GM19238 (cell line): ENCODE results near the gene AGTPBP1.

Experiments
- DNase-seq: peaks from one replicate; pipeline ENCODE4 v3.0.0; 2011; ENCODE audit warnings: low spot score; ENCODE audit not compliant: insufficient read length

Gene AGTPBP1

DNA sequence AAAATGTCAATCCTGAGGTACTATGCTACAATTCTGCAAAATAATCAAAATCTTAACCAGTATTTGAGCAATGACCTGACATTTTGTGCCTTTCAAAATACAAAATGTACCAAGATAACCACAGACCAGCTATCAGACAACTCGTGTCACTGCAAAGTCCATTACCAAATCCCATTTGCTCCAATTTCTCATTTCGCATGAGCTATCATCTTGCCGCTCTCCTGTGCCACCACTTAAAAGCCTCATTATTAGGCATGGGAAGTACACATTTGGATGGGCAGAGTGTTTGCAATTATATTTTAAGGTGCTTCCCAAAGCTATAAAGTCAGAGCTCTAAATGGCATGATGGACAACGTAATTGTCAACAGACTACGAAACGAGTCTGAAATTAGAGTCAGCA lies 205.2 kb downstream of the AGTPBP1 start:
- DNase-seq = no peak

DNA sequence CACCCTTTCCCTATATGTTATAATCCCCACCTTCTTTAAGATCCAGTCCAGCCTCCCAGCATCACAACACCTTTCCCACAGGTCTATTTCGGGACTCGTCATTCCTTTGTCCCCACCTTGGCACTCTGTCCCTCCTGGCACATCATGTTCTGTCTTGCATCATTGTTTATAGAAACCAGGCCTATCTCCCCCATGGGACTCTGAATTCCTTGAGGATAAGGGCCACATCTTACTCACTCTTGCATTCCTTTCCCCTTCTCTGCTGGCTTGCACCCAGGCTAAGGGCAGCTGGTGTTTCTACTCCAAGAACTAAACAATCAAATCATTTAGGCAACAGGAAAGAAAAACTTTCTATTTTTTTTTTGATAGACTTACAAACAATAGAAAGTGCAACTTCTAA lies 205.7 kb downstream of the AGTPBP1 start:
- DNase-seq = no peak

DNA sequence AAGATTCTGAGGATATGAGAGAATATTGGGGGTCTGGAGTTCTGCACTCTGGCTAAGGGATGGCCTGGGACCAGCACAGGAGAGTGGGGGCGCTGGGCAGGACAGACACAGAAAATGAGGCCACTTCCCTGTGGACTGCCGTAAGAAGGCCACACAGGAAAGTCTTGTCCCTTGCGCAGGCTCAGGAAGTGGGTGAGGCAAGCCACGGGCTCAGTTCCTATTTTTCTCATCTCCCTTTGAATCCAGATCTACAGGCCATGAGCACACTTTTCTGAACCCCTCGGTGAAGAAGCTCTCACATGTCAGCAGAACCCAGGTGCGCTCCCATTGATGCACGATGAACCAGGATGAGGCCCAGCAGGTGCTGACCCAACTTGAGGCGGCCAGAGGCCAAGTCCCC lies 207.4 kb downstream of the AGTPBP1 start:
- no peak for DNase-seq

DNA sequence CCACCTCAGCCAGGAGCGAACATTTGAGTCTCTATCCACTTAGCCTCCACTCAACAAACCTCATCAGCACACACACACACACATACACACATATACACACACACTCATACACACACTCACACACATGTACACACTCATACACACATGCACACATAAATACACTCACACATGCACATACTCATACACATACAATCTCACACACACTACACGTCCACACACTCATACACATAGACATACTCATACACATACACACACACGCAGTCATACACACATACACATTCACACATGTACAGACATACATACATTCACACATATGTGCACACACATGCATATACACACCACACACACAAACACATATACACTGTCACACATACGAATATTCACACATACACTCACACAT lies 208.2 kb downstream of the AGTPBP1 start:
- DNase-seq = no peak

DNA sequence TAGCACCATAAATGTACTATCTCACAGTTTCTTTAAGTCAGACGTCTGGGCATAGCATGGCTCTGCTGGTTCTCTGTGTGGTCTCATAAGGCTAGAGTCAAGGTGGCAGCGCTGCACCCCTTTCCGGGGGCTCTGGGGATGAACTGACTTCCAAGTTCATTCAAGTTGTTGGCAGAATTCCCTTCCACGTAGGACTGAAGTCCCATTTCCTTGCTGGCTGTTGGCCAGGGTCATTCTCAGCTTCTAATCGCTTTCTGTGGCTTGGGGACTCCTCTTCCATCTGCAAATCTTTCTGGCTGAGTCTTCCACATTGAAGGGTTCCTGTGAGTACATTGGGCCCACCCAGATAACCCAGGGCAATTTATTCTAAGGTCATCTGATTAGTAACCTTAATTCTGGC lies 211.0 kb downstream of the AGTPBP1 start:
- no peak for DNase-seq

DNA sequence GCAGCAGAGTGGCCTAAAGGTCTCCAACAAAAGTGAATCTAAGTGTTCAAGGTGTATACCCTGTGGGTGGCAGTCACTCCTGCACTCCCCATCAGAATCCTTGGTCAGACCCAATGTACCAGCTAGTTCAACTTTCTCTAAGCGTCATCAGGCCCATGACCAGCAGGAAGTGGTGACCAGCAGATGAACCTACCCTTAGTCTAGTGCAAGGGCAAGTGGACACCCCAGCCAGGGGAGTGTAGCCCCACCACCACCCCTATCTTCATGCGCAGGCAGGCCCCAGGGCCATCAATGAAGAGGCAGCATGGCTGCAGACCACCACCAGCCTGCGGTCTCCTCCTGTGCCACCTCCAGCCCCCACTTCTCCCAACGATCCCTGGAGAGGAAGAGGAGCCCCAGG lies 213.1 kb downstream of the AGTPBP1 start:
- DNase-seq = no peak

DNA sequence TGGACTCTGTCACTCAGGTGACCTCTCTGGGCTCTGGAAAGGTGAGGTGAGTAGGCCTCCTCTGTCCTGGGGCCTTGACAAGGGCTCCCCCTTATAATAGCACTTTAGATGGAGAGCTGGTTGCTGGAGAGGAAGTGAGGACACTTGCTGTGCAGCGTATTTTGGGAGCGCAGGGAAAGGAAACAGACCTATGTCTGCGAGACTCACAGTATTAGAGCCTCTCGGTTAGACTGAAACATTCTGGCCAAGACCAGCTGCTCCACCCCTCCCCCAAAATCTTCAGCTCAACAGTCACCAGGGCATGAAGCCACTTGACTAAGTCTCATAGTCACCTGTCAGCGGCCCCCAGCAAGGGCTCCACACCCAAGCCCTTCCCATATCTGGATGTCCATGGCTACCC lies 213.6 kb downstream of the AGTPBP1 start:
- no peak for DNase-seq

DNA sequence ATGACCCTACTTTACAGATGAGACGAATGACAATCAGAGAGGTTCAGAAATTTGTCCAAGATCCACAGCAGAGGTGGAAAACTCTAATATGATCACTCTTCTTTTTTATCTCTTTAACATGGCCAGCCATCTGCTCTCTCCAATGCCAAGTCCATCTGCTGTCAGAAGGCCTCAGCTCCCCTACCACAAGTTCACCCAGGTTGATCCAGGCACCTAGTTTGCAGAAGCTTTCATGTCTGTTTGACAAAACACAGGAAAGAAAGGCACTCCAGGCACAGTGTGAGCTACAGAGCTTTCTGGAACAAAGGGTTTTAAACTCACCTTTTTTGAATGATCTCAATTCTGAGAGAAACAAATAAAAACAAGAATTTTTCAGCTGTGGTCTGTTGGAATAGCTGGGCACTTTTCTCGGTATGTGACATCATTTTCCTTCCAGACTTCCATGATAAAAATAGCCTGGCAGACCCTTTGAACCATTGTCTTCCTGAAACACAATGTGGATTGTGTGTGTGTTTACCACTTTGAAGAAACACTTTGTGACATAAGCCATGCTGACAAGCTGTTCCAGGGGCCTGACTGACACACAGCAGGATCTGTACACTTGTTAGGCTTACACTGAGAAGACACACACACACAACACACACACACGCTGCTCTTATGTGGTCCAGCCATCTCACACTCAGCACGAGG lies 214.3 kb downstream of the AGTPBP1 start:
- DNase-seq = no peak

DNA sequence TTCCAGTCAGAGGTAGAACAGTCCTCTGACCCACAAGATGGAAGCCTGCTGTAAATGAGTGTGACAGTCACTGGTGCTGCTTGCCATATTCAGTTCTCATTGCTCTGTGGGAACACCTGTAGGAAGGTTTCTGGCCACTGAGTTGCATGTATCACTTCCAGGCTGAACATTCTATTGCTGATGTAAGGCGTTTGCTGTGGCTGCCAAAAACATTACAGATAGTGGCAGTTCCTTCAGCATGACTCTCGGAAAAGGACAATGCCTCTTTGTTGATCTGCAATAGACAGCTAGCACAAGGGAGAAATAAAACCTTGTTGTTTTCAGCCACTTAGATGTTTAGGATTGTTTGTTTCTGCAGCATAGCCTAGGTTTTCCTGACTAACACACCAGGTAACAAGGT lies 217.2 kb downstream of the AGTPBP1 start:
- no peak for DNase-seq

DNA sequence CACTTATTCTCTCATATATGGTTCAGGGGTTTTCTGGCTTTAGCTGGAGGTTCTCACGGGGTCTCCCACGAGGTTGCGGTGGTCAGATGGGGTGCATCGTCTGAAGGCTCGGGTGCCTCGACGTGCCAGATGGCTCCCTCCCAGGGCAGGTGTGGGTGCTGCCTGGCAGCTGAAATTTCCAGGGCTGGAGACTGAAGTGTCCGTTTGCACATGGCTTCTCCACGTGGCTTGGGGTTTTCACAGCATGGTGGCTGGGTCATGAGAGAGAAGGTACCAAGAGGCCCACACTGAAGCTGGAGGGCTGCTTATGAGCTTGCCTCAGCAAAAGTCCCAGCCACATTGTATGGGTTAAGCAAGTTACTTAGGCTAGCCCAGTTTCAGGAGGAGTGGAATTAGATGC lies 218.6 kb downstream of the AGTPBP1 start:
- no peak for DNase-seq

DNA sequence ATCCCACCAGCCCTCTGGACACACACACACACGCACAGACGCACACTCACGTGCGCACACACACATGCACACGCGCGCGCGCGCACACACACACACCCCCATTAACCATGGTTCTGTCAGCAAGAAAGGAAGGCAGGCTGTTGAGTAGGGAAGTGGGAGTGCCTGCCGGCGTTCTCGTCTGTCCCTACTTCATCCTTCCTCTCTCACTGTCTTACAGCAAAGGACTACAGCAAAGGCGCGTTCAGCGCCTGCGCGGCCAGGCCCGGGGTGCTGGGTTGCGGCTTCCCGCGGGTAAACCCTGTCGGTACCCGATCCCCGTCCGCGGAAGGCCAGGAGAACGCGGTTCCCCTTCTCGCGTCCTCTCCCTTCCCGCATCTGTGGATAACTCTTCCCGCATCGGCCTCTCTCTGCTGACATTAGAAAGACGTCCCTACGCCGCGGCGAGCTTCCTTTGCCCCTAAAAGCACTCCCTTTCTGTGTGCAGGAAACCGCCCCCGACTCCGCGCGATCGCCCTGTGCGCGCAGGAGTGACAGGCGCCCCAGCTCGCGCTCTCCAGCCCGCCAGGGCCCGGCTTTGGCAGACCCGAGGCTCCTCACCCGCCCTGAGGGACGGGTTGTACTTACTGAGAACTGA lies 219.2 kb downstream of the AGTPBP1 start:
- DNase-seq = no peak

DNA sequence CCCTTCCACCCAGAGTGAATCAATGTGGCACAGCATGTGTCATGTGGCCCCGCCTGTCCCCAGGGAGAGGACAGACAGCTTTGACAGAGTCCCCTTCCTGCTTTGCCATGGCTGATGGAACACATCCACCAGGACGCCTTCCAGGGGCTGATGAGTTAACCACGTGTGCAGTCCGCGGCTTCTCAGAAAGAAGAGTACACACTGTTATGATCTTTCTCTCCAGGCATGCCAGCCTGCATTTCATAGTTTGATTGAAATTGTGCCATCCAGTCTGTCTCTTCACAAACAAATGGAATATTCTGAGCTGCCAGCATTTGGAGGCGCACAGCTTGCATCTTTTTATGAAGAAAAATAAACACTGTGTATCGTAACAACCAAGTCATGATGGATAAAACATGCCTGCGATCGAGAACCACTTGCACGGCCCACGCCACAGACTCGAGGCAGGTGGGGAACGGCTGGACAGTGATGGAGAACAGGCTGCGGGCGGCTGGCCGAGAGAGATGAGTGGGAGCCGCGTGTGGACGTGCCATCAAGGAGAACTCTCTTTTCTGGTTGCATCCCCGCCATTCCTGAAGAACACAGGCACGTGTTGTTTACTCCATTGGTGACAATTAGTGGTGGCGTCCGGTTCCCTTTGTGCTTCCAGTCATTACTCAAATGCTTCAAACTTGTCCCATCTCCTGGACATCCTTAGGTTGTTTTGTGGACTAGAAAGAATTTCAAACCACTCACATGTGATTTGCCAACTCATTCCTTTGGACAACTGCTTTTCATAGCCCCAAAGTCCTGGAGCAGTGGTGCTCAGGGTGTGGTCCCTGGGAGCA lies 220.2 kb downstream of the AGTPBP1 start:
- no peak for DNase-seq

DNA sequence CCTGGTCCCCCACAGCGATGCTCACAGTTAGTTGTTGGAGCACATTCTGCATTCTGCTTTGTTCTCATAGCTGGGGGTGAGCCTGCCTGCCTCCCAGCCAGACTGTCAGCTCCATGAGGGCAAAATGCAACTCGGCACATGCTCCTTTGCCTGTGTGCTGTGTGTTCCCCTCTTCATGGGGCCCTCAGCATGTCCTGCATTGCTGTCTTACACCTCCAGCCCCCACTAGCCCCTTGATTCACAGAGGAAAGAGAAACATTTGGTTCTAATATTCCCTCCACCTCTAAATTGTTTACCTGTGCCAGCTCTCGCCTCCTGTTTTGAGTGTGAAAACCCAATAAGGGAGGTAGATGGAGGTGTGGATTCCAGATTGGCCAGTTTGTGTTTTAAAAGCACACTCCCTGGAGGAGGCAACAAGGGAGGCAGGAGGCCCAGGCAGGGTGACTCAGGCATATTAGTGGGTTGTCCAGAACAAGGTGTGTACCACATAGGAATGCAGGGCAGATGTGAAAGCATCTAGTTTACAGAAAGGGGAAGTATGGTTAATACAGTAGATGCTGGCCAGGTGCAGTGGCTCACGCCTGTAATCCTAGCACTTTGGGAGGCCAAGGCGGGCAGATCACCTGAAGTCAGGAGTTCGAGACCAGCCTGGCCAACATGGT lies 224.6 kb downstream of the AGTPBP1 start:
- no peak for DNase-seq

DNA sequence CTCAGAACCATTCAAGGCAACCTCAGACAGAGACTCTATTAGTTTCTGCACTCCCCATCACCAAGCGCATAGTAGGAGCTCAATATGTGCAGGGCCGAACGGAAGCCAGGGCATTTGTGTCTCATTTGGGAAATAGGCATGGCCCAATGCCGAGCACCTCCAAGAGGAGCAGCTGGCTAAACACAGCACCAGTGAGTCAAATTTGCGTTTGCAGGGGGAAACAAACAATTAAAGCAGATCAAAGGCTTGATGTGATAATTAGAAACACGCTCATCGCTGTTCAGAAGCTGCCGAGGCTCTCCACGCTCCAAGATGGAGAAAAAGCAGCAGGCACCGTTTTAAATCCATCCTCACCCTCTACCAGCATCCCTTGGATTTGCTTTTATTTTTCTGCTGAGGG lies 225.3 kb downstream of the AGTPBP1 start:
- no peak for DNase-seq

DNA sequence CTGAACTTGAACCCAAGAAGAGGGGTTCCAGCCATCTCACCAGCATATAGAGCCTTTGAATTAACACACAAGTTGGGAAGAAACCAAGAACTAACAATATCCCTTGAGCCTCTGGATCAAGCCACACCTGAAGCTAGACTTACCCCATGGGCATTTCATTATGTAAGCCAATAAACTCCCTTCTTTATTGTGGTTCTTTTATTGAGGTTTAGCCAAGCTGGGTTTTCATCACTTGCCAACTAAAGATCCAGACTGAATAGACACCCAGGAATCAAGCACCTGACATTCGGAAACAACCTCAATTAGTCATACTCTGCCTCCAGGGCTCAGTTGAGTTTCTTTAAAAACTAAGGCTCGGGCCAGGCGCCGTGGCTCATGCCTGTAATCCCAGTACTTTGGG lies 226.7 kb downstream of the AGTPBP1 start:
- DNase-seq = no peak

DNA sequence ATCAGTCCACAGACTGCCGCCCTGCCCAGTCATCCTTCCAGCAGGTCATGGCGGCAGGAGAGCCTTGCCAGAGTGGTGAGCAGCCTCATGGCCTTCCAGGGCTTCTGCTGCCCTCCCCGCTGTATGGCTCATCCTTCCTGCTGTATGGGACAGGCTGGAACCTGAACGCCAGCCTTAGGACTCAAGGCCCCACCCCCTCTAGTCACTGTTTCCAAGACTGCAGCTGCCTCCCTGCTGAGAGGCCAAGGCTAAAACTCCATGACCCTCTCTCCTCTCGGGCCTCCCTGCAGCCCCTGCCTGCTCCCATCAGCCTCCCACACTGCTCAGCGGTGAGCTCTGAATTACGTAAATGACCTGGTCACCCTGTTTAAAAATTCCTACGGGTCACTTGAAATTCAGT lies 227.5 kb downstream of the AGTPBP1 start:
- DNase-seq = no peak

DNA sequence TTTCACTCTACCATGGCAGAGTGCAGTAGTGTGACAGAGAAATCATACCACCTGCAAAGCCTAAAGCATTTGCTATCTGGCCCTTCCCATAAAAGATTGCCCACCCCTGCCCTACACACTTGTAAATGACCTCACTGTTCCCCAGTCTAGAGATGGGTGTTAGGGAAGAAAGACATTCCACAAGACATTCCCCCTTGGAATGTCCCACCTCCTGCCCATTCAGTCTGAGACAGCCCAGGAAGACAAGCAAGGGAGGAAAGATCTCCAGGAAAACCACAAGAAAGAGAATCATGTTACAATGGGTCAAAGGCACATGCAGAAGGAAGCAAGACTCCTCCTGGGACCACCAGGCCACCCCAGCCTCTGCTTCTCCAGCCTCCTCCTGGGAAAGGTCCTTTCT lies 230.0 kb downstream of the AGTPBP1 start:
- DNase-seq = no peak

DNA sequence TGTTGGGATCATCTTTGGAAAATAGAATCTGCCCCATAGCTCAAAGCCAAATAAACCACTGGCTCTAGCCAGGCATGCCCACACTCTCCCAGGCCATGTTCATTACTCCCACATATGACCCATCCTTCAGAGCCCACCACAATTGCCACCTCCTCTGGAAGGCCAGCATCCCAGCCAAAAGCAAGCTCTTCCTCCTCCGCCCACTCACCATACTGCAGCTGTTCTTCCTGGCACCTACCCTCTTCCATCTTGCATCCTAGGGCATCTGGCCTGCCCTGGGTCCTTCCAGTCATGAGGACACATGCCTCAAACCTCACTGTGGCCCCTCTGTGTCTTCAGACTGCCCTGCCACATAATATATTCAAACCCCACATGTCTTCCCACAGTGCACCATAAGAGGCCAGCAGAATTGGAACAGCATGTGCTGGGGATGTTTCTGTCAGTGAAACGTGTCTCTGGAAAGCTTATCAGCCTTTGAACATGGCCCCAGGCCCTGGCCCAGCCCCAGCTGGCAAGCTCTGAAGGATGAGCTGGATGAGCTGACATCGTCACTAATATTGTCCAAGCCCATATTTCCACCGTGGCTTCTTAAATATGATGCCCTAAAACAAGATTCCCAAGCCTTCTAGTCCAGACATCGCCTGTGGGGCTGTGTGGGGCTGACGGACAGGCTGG lies 230.8 kb downstream of the AGTPBP1 start:
- DNase-seq = no peak

DNA sequence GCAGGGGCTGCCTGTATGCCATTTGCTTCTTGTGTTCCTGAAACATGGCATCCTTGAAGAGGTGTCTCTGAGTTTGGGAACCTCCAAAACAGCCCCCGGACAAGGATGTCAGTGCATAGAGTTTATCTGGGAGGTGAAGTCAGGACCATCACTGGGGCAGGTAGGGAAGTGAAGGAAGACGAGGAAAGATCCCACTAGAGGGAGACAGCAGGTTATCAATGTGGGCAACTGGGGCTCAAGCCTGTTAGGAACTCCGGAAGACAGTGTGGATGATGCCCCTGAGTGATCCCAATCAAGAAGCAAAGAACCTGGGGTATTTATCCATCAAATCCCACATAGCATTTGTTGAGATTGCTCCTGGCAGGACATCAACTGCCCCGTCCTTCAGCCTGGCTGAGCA lies 233.1 kb downstream of the AGTPBP1 start:
- DNase-seq = no peak

DNA sequence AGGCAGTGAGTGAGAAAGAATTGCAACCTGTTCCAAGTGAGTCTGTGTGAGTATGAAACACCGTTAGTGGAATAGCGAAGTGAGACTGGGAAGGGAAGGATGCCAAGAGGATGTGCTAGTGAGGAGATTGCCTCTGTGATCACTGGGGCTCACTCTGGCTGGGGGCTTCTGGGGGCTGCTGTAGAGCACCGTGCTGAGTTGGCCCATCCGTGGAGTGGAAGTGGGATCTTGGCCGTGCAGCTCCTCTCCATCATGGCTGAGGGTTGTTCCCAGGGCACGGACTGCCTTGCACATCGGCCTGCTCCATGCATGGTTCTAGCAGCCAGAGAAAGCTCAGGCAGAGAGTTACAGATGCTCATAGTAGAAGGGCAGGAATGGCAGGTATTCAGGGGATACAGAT lies 236.1 kb downstream of the AGTPBP1 start:
- no peak for DNase-seq

DNA sequence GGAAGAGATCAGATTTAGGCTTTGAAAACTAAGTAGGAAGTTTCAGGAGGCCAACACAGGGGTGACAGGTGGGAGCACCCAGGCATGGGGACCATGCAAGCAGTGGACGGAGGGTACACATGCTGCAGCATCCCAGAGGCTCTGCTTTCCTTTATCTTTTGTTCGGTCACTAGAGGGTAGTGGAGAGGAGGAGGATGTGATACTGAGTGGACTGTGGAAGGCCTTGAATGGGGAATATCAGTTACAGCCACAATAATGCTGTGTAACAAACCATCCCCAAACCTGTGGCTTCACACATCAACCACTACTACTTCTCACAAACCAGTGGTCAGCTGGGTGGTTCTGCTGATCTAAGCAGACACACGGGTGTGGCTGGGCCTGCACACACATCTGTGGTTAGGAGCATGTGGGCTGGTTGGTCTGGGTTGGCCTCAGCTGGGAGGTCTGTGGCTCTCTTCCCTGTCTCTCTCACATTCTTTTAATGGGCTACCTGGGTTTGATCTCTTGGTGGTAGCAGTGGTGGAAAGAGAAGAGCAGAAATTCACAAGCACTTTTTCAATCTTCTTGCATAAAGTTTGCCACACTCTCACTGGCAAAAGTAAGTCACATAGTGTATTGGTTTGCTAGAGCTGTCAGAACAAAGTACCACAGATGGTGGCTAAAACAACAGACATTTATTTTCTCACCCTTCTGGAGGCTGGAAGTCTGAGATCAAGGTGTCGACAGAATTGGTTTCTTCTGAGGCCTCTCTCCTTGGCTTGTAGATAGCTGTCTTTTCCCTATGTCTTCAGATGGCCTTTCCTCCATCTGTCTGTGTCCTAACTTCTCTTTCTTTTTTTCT lies 238.7 kb downstream of the AGTPBP1 start:
- no peak for DNase-seq
